Astrocyte of the hippocampus (primary cell): Measurements from ENCODE around the gene CLIP2.
"Not testable (repeated sequence)": the region's sequence is repeated elsewhere in the genome, so short reads cannot be mapped to it uniquely, and the experiment has no call there.

ENCODE experiments used
- DNase-seq: peaks from one replicate; pipeline ENCODE4 v3.0.0; 2011; ENCODE audit warnings: low read depth, low spot score

Gene CLIP2

DNA sequence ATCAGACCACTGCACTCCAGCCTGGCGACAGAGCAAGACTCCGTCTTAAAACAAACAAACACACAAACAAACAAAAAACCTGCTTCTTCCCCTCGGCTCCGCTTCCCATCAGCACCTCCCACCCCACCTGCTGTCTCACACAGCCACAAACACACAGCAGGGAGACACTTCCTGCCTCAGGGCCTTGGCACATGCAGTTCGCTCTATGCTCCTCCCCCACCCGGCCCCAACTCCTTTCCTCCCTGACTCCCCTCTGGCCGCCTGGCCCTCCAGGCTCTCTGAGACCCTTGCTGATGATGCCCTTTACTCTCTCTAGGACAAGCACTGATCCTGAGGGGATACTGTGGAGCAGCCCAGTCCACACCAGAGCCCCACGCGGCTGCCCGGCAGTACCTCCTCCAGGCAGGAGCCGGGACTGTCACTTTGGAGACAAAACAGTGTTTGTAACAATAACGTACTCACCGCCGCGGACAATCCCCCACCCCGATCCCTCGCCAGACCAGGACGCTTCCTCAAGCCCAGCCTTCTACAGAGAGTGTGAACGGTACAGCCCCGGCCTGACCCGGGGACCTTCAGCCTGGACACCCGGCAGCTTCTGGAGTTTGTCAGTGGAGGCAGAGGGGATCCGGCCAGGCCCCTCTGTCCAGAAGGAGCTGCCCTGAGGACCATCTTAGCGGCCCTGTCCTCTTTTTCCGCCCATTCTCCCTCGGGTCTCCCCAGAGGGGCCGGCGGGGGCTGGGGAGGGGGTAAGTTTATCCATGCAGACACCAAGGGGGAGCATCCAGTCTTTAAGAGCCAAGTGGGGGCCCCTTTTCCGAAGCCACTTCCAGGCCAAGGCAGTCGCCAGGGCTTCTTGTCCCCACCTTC lies 114.5 kb downstream of the CLIP2 start:
- no peak for DNase-seq

DNA sequence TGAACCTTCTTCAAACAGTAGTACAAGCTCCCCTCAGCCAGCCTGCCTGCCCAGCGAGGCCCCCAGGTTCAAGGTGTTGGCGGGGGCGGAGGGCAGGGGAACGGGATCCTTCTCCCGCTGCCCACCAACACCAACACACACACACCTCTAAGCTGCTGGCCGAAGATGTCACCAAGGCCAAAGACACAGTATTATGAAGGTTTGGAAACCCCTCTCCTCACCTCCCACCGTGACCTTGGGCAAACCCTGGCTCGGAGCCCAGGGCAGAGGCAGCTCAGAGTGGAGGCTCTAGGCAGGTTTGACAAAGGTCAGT lies 115.1 kb downstream of the CLIP2 start:
- no peak for DNase-seq

DNA sequence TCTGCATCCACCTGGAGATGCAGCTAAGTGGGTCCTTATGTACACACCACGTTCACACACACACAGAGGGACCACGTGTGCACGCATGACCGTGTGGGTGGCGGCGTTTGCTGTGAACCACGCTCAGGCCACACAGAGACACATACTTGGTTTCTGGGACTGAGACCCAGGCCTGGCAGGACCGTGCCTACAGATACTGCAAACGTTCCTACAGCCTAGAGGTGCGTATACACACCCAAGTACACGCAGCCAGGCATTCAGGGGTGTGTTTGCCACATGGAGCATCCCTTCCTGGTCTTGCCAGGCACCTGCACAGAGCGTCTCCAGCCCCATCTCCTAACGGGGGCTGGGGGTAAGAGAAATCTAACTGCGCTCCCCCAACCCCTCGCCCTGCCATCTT lies 115.5 kb downstream of the CLIP2 start:
- DNase-seq: no peak

DNA sequence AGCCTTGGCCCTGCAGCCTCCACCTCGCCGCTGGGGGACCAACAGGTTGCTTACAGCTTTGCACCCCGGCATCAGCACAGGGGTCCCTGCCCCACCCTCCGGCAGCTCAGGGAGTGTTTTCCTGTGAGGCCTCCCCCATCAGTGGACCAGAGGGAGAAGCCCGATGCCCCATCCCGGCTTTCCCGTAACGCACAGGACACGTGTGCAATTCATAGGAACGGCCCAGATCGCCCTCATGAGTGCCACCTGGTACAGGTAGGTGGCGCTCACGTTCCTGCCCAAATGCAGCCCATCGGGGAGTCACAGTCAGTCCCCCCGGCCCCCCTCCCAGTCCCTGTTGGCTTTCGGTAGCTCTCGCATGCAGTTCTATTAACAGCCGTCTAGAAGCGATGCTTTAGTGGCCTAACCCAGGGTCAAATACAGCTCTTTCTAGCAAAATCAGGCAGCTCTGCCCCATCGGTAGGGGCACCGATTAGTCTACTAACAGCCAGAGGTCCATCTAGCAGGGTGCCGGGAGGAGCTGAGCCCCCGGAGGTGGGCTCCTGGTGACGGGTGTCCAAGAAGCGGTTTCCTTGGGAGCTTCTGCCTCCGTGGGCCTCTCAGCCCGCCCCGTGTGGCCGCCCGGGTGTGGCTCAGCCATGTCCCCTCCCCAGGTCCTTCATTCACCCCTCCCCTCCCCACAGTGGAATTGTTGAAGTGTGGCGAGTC lies 116.1 kb downstream of the CLIP2 start:
- DNase-seq: peak; percentile 31

DNA sequence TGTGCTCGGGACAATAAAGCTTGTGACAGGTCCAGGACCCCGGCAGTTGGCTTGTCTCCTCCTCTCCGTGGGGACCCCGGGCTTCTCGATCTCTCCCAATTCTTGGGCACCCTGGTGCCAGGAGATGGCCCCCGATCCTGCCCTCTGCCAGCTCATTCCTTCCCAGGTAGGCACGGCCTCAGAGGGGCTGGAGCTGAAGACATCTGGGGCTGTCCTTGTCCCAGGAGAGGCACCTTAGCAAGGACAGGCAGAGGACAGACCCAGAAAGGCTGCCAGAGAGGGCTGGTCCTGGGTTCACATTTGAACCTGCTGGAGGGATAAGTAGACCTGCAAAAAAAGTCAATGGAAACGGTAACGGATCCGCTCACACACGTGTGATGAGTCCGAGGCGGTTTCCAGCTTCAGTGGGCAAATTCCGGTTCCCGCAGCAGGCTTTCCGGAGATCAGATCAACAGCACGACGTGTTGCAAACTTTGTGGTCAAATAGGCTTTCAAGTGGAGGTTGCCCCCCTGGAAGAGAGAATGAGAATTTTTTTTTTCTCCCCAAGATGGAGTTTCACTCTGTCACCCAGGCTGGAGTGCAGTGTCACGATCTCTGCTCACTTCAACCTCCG lies 116.8 kb downstream of the CLIP2 start:
- DNase-seq: no peak

DNA sequence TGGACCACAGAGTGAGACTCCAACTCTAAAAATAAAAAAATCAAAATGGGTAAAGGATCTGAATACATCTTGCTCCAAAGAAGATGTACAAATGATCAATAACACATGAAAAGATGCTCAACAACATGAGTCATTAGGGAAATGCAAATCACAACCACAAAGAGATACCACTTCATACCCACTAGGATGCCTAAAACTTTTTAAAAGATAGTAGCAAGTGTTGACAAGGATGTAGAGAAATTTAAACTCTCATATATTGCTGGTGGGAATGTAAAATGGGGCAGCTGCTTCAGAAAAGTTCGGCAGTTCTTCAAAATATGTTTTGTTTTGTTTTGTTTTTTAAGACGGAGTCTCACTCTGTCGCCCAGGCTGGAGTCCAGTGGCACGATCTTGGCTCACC lies 118.8 kb downstream of the CLIP2 start:
- no peak for DNase-seq

DNA sequence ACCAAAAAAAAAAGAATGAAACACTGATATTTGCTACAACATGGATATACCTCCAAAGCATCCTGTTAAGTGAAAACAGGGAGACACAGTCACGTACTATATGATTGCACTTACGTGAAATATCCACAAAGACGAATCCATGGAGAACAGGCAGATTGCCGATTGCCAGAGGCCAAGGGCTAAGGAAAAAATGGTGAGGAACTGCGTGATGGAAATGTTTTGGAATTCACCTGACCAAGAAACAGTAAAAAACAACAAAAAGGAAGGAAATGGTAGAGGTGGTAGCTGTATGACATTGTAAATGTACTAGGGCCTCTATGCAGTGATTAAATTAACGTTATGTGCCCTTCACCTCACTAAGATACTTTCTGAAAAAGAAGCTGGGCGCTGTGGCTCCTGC lies 120.4 kb downstream of the CLIP2 start:
- no peak for DNase-seq

DNA sequence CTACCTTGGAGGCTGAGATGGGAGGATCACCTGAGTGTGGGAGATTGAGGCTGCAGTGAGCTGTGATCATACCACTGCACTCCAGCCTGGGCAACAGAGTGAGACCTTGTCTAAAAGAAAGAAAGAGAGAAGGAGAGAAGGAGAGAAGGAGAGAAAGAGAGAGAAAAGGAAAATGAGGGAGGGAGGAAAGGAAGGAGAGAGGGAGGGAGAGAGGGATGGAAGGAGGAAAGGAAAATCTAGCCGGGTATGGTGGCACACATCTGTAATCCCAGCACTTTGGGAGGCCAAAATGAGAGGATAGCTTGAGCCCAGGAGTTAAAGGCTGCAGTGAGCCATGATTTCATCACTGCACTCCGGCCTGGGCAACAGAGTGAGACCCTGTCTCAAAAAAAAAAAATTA lies 121.6 kb downstream of the CLIP2 start:
- no peak for DNase-seq

DNA sequence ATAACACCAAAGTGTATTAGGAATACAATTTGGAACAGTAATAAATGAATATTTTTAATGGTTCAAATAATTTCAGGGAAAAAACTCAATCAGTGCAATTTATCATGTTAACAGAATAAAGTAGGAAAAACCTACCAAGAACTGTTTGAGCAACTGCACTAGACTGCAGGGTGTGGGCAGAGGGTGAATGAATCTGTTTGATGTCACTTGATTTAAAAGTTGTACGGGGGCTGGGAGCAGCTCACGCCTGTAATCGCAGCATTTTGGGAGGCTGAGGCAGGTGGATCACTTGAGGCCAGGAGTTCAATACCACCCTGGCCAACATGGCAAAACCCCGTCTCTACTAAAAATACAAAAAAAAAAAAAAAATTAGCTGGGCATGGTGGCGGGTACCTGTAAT lies 122.4 kb downstream of the CLIP2 start:
- not testable (repeated sequence) for DNase-seq

DNA sequence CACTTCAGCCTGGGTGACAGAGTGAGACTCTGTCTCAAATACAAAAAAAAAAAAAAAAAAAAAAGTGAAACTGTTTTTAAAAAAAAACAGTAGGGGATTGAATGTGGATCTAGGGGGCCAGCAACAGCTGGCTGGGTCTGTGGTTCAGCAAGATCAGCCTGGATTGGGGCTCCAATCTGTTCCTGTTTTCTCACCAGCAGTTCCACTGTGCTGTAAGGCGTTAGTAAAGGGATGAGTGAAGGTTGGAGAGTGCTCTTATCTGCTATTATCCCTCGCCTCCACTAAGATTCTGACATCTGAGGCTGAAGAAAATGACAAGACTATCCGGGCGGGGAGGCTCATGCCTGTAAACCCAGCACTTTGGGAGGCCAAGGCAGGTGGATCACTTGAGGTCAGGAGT lies 122.8 kb downstream of the CLIP2 start:
- no peak for DNase-seq

DNA sequence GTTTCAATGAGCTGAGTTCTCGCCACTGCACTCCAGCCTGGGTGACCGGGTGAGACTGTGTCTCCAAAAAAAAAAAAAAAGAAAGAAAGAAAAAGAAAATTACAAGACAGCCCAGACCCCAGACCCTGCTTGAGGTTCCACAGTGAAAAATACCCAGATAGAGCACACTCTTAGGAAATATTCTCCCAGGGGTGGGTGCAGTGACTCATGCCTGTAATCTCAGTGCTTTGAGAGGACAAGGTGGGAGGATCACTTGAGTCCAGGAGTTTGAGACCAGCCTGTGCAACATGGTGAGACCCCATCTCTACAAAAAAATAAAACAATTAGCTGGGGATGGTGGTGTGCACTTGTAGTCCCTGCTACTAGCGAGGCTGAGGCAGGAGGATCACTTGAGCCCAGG lies 123.4 kb downstream of the CLIP2 start:
- no peak for DNase-seq

DNA sequence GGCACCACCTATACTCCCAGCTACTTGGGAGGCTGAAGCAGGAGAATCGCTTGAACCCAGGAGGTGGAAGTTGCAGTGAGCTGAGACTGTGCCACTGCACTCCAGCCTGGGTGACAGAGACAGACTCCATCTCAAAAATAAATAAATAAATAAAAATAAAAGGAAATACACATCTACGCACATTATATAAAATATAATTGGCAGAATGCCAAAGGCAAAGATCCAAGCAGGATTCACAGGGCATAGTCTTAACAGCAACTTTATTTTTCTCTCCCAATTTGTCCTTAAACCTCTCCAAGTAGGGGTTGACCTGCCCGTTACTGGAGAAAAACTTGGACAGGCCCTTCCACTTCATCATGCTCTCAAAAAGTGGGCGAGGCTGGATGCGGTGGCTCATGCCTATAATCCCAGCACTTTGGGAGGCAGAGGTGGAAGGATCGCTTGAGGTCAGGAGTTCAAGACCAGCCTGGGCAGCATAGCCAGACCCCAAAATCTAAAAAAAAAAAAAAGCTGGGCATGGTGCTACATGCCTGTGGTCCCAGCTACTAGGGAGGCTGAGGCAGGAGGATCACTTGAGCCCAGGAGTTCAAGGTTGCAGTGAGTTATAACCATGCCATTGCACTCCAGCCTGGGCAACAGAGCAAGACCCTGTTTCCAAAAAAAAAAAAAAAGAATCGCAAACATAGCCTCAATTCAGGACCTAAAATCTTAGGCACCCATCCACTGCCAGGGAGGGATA lies 125.6 kb downstream of the CLIP2 start:
- DNase-seq: not testable (repeated sequence)

DNA sequence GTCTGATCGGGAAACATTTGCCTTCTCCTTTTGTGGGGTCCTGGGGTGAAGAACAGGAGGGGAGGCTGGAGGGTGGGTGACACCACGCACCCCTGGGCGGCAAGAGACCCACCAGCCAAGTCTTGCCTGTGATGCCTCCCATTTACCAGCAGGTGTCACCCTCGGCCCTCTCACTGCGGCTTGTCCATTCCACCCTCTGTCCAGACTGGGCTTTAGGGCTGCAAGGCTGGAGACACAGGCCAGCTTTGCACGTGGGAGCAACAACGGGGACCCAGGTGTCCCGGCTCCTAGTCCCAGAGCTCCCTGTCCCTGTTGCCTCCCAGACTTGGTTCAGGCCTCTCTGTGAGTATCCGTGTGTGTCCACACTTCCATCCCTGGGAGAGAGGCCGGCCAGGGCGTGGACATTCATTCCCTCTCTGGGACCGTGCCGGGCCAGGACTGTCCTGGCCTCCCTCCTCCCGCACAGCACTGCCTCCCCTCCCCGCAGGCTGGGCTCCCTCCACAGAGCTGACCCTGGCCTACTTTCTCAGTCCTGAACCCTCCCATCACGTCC lies 128.3 kb downstream of the CLIP2 start:
- DNase-seq: peak; percentile 82

DNA sequence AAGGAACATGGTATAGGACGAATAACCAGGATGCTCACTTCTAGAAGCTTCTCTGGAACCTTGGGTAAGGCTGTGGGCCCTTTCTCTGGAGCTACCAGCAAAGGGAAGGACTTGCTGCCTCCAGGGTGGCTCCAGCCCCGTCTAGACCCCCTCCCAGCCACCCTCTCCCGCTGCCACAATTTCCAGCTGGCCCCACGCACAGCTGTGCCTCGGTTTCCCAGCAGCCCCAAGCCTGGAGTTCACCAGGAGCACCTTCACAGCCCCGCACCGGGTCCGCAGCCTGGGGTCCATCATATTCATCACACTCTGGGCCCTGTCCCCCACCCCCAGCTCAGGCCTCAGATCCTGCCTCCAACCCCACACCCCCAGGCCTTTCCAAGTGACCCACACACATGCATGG lies 128.9 kb downstream of the CLIP2 start:
- no peak for DNase-seq

DNA sequence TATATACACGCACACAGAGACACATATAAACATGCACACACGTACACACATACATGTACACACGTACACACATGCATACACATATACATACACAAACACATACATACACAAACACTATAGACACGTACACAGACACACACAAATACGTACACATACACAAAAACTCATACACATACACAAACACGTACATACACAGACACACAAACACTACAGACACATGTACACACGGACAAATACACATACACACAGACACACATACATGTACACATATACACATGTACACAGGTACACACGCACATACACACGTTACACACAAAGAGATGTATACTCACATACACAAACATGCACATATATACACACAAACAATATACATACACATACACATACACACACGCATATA lies 129.3 kb downstream of the CLIP2 start:
- DNase-seq: no peak

DNA sequence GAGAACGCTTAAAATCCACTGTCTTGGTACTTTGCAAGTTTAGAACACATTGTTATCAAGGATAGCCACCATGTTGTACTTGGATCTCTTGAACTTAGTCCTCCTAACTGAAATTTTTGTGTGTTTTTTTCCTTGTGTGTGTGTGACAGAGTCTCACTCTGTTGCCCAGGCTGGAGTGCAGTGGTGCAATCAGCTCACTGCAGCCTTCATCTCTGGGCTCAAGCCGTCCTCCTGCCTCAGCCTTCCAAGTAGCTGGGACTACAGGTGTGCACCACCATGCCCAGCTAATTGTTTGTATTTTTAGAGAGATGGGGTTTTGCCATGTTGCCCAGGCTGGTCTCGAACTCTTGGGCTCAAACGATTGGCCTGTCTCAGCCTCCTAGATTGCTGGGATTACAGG lies 130.0 kb downstream of the CLIP2 start:
- DNase-seq: not testable (repeated sequence)

DNA sequence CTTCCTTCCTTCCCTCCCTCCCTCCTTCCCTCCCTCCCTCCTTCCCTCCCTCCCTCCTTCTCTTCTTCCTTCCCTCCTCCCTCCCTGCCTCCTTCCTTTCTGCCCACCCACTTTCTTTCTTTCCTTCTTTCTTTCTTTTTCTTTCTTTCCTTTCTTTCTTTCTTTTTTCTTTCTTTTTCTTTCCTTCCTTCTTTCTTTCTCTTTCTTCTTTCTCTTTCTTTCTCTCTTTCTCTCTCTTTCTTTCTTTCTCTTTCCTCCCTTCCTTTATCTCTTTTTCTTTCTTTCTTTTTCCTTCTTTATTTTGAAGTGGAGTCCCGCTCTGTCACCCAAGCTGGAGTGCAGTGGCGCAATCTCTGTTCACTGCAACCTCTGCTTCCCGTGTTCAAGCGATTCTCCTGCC lies 130.8 kb downstream of the CLIP2 start:
- DNase-seq: no peak

DNA sequence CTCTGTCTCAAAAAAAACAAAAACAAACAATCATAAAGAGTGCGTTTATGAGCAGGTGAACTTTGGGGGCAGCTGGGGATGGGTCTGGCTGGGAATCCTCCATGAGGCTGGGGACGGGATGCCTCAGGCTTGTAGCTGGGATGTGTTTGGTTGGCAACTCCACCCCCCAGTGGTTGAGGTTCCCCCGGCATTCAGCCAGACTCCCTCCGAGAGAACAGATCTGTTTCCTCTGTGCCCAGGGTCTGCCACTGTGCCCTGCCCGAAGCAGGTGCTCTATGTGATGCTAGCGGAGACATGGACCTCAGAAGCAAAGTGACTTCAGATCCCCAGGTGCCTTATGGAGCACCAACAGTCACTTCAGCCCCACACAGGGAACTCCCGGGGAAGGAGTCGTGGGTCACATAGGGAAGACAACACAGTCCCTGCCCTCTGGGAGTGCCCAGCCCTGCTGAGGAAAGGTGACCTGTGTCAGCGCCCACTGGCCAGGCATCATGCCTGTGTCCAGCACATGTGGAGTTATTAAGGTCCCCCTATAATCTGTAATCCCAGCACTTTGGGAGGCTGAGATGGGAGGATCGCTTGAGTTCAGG lies 135.2 kb downstream of the CLIP2 start:
- no peak for DNase-seq

DNA sequence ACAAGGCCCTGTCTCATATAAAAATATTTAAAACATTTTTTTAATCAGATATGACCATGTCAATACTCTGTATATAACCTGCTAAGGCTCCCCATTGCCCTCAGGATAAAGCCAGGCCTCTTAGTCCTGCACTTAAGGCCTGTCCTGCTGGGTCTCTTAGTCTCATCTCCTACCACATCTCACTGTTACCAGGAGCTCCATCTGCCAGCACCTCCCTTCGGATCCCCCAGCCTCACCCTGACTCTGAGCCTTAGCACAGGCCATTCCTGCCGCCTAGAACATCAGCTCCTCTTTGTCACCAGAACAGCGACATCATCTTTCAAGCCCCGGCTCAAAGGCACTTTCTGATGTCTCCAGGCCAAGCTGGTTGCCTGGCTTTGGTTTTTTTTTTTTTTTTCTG lies 138.8 kb downstream of the CLIP2 start:
- no peak for DNase-seq

DNA sequence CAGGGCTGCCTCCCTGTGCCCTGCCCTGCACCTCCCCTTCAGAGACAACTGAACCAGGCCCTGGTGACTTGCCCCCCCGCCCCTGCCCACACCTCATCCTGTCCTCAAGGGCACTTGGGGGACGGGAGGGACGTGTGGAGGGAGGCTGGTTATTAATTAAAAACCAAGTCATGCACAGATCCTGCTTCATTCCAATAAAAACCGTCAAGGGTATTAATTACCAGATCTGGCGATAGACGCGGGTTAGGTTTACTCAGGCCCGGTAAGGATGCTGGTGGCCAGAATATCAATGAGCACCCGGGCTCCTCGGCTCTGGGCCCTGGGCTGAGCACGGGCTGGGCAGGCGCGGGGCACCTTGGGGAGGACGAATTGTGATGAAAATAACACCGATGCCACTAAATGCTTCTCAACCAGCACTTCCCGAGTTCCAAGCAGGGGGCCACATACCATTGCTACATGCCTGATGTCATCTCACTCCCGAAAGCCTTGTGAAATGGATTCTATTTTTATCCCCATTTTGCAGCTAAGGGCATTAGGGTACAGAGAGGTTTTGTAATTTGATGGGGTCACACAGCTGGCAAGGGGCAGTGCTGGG lies 140.0 kb downstream of the CLIP2 start:
- peak; percentile 86 for DNase-seq

DNA sequence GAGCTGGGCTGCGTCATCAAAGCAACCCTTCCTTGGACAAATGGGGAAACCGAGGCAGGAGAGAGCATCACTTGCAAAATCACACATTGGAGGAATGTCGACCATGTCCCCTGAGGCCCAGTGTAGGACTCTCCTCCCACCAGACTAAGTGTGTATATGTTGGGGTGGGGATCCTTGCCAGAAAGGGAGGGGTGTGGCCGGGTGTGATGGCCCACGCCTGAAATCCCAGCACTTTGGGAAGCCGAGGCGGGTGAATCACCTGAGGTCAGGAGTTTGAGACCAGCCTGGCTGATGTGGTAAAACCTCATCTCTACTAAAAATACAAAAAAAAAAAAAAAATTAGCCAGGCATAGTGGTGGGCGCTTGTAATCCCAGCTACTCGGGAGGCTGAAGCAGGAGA lies 141.2 kb downstream of the CLIP2 start:
- not testable (repeated sequence) for DNase-seq
